HEK293 (cell line): ENCODE data around the gene G6PD.

Experiments used
- PBX3 ChIP-seq: sonication (generic); formaldehyde crosslinking; IDR thresholded peaks from 2 replicates; pipeline ENCODE4 v1.8.1; 2022; ENCODE audit warnings: mild to moderate bottlenecking, moderate library complexity, missing genetic modification reagents
- SCRT1 ChIP-seq: fragments of 450-650 bp; formaldehyde crosslinking; IDR thresholded peaks from 2 replicates; pipeline ENCODE4 v1.5.1; 2016; ENCODE audit warnings: missing biosample characterization, missing genetic modification characterization, borderline replicate concordance
- YY1 ChIP-seq: fragments of 450-650 bp; formaldehyde crosslinking; IDR thresholded peaks from 2 replicates; pipeline ENCODE4 v1.5.1; 2018; ENCODE audit warnings: missing biosample characterization, missing genetic modification characterization
- ZBTB7A ChIP-seq: fragments of 450-650 bp; formaldehyde crosslinking; IDR thresholded peaks from 2 replicates; pipeline ENCODE4 v1.5.1; 2016; ENCODE audit warnings: low read depth, missing biosample characterization, missing genetic modification characterization
- ZNF121 ChIP-seq: fragments of 450-650 bp; formaldehyde crosslinking; IDR thresholded peaks from 2 replicates; pipeline ENCODE4 v1.5.1; 2016; ENCODE audit warnings: missing biosample characterization, missing genetic modification characterization
- ZNF169 ChIP-seq: fragments of 450-650 bp; formaldehyde crosslinking; IDR thresholded peaks from 2 replicates; pipeline ENCODE4 v1.5.1; 2016; ENCODE audit warnings: missing biosample characterization, missing genetic modification characterization
- ZNF274 ChIP-seq, 2 experiments: fragments of 200-500 bp in 1 of 2; fragments of 450-650 bp in 1 of 2; sonication (Bioruptor generic) in 1 of 2; formaldehyde crosslinking in 1 of 2; IDR thresholded peaks; 2 replicates each; pipeline versions ENCODE4 v1.5.1 to v1.6.1; 2014 to 2016; ENCODE audit warnings: borderline replicate concordance in 1 of 2, inconsistent platforms in 1 of 2, low read length in 1 of 2, missing biosample characterization in 1 of 2, missing genetic modification characterization in 1 of 2
- ZNF423 ChIP-seq: fragments of 450-650 bp; formaldehyde crosslinking; IDR thresholded peaks from 2 replicates; pipeline ENCODE4 v1.5.1; 2016; ENCODE audit warnings: missing biosample characterization, missing genetic modification characterization
- ZNF585B ChIP-seq: fragments of 450-650 bp; formaldehyde crosslinking; IDR thresholded peaks from 2 replicates; pipeline ENCODE4 v1.5.1; 2016; ENCODE audit warnings: missing biosample characterization, missing genetic modification characterization
- TF ChIP-seq, protein P1 (sequence below): fragments of 450-650 bp; IDR thresholded peaks from 2 replicates; pipeline ENCODE4 v1.5.1; 2018; ENCODE audit warnings: missing biosample characterization, mild to moderate bottlenecking, missing genetic modification characterization
- TF ChIP-seq, protein P2 (sequence below): fragments of 450-650 bp; formaldehyde crosslinking; IDR thresholded peaks from 2 replicates; pipeline ENCODE4 v1.5.1; 2016; ENCODE audit warnings: missing biosample characterization, missing genetic modification characterization
- TF ChIP-seq, protein P3 (sequence below): fragments of 450-650 bp; formaldehyde crosslinking; IDR thresholded peaks from 2 replicates; pipeline ENCODE4 v1.5.1; 2016; ENCODE audit warnings: missing biosample characterization, missing genetic modification characterization

- TF ChIP-seq PBX3 (CRISPR knock-in tag) (no peak), ZNF423 (tag by site-specific recombination) (no peak), YY1 (tag by site-specific recombination) (no peak), ZNF274 (IDR thresholded peaks at IDR 0.05; ENCODE audit: low read length) (no peak), ZNF274 (tag by site-specific recombination; IDR thresholded peaks at IDR 0.05; ENCODE audit: borderline replicate concordance) (no peak), ZBTB7A (tag by site-specific recombination) (no peak), ZNF169 (tag by site-specific recombination) (no peak), SCRT1 (tag by site-specific recombination) (no peak), ZNF121 (tag by site-specific recombination) (no peak), ZNF585B (tag by site-specific recombination) (no peak)
- TF ChIP-seq, protein P1, sequence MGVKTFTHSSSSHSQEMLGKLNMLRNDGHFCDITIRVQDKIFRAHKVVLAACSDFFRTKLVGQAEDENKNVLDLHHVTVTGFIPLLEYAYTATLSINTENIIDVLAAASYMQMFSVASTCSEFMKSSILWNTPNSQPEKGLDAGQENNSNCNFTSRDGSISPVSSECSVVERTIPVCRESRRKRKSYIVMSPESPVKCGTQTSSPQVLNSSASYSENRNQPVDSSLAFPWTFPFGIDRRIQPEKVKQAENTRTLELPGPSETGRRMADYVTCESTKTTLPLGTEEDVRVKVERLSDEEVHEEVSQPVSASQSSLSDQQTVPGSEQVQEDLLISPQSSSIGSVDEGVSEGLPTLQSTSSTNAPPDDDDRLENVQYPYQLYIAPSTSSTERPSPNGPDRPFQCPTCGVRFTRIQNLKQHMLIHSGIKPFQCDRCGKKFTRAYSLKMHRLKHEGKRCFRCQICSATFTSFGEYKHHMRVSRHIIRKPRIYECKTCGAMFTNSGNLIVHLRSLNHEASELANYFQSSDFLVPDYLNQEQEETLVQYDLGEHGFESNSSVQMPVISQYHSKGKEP = no peak
- TF ChIP-seq, protein P2, sequence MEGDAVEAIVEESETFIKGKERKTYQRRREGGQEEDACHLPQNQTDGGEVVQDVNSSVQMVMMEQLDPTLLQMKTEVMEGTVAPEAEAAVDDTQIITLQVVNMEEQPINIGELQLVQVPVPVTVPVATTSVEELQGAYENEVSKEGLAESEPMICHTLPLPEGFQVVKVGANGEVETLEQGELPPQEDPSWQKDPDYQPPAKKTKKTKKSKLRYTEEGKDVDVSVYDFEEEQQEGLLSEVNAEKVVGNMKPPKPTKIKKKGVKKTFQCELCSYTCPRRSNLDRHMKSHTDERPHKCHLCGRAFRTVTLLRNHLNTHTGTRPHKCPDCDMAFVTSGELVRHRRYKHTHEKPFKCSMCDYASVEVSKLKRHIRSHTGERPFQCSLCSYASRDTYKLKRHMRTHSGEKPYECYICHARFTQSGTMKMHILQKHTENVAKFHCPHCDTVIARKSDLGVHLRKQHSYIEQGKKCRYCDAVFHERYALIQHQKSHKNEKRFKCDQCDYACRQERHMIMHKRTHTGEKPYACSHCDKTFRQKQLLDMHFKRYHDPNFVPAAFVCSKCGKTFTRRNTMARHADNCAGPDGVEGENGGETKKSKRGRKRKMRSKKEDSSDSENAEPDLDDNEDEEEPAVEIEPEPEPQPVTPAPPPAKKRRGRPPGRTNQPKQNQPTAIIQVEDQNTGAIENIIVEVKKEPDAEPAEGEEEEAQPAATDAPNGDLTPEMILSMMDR = no peak
- TF ChIP-seq, protein P3, sequence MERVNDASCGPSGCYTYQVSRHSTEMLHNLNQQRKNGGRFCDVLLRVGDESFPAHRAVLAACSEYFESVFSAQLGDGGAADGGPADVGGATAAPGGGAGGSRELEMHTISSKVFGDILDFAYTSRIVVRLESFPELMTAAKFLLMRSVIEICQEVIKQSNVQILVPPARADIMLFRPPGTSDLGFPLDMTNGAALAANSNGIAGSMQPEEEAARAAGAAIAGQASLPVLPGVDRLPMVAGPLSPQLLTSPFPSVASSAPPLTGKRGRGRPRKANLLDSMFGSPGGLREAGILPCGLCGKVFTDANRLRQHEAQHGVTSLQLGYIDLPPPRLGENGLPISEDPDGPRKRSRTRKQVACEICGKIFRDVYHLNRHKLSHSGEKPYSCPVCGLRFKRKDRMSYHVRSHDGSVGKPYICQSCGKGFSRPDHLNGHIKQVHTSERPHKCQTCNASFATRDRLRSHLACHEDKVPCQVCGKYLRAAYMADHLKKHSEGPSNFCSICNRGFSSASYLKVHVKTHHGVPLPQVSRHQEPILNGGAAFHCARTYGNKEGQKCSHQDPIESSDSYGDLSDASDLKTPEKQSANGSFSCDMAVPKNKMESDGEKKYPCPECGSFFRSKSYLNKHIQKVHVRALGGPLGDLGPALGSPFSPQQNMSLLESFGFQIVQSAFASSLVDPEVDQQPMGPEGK (tag by site-specific recombination) = no peak
These were observed 1.3 kb upstream of the G6PD start for GRCh38 chrX:154548028-154548316.
